Stomach (tissue), 9 donors: ENCODE measurements around the gene NPTN. TPM values are rescaled to one million over a fixed set of nuclear protein-coding genes. Genes with fewer than 3 reads are reported as not detected.

Experiments
- DNase-seq, 2 donors: peaks; one replicate each; pipeline versions ENCODE4 v3.0.0 to v3.0.0-alpha.2; 2013 to 2019
- H3K27ac ChIP-seq, 5 donors: fragments of 200-600 bp in 4 of 5; sonication (generic) in 4 of 5; one replicate each; pipeline ENCODE4 v1.5.1; 2013 to 2019; ENCODE audit warnings: mild to moderate bottlenecking in 1 of 5, moderate library complexity in 1 of 5
- H3K27me3 ChIP-seq, 3 donors: fragments of 200-600 bp; sonication (generic); one replicate each; pipeline ENCODE4 v1.5.1; 2017 to 2019; ENCODE audit warnings: mixed run types in 1 of 3
- H3K36me3 ChIP-seq, 4 donors: fragments of 200-600 bp; sonication (generic); 1 replicate in 3 of 4; 2 replicates in 1 of 4; pipeline ENCODE4 v1.5.1; 2016 to 2019
- H3K4me1 ChIP-seq, 4 donors: fragments of 200-600 bp; sonication (generic); one replicate each; pipeline ENCODE4 v1.5.1; 2016 to 2019
- H3K4me3 ChIP-seq, 4 donors: fragments of 200-600 bp; sonication (generic) in 3 of 4; one replicate each; pipeline ENCODE4 v1.5.1; 2016 to 2019; ENCODE audit warnings: mild to moderate bottlenecking in 1 of 4
- H3K9me3 ChIP-seq, 4 donors: fragments of 200-600 bp; sonication (generic); one replicate each; pipeline ENCODE4 v1.5.1; 2016 to 2019
- EP300 ChIP-seq: sonication (generic); formaldehyde crosslinking; IDR thresholded peaks from one replicate; pipeline ENCODE4 v1.6.1; 2017; ENCODE audit warnings: antibody characterized with exemption
- POLR2A ChIP-seq, 4 donors: fragments of 450-650 bp; IDR thresholded peaks; one replicate each; pipeline ENCODE4 v1.6.1; 2016; ENCODE audit warnings: antibody characterized with exemption in 4 of 4, control low read depth in 2 of 4, mild to moderate bottlenecking in 1 of 4, moderate library complexity in 1 of 4
- POLR2AphosphoS5 ChIP-seq, 3 donors: sonication (generic); formaldehyde crosslinking; IDR thresholded peaks; one replicate each; pipeline ENCODE4 v1.6.1; 2016; ENCODE audit warnings: antibody characterized with exemption in 3 of 3
- WGBS, 5 donors: extraction: QIAGEN DNeasy Blood & Tissue Kit in 3 of 5; methylation state at CpG; one replicate each; pipeline versions ENCODE4 v1.1.5 to v1.1.7; 2013 to 2018; 5-methylcytosine and 5-hydroxymethylcytosine counted together
- intact Hi-C: fragments of 100-400 bp; cut with DNase I; formaldehyde crosslinking; loops from one replicate; pipeline ENCODE4 v1.15.1; 2023; ENCODE audit warnings: low total_unique reads
- polyA plus RNA-seq, 3 donors: library from polyadenylated mRNA; stranded (reverse); fragments of 200-250 nt; gene quantifications; one replicate each; pipeline ENCODE4 v1.2.3, GENCODE V29; 2013
- total RNA-seq, 5 donors: library from RNA; depleted of rRNA; stranded (reverse); fragments of >200 nt; gene quantifications; one replicate each; pipeline versions ENCODE4 v1.1.0 to v1.2.3, GENCODE V29; 2014 to 2016
- TF ChIP-seq, protein P1 (sequence below), 7 experiments: fragments of 450-650 bp in 4 of 7; fragments of 200-600 bp in 3 of 7; sonication (generic) in 3 of 7; IDR thresholded peaks; one replicate each; pipeline ENCODE4 v1.5.1; 2016 to 2019; ENCODE audit warnings: antibody characterized with exemption in 7 of 7, control low read depth in 2 of 7, mild to moderate bottlenecking in 1 of 7
- donor health status: healthy with polysubstance abuse.
- donor health status: Bipolar disorder and iron deficiency.
- donor health status: healthy.

NPTN gene
- total and polyA plus RNA-seq, 8 donors = 41.4 to 228 (median 96.2) TPM

DNA sequence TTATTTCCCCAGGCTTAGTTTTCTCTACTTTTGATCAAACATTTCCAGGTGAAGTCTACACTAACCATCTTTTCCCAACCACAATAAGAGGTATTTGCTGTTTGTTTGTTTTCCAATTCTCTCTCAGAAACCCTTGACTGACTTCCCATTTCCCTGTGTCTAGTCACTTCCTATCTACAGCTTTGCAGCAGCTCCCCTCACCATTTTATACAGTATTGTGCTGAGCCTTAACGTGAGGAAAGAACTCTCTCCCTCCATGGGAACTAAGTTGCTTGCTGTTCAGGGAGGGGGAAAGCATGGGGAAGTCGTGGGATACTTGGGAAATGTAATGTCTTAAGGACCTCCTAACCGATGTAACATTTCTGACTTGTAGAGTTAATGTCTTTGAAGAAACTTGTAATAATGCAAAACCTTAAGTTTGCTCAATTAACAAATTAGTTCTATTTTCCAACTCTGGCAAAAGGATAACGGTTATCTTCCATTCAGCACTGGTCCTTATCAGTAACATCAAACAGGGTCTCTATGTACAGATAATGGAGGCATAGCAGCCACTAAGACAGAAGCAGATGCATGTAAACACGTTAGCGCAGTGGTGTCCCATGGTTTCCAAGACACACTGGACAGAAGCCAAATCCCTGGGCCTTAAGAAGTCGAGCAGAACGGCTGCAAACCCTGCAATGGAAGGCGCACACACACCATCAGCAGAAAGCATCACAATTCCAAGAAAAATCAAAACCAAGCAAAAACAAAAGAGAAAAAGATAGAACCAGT is 39.7 kb downstream of the NPTN start:
- TF ChIP-seq, protein P1, sequence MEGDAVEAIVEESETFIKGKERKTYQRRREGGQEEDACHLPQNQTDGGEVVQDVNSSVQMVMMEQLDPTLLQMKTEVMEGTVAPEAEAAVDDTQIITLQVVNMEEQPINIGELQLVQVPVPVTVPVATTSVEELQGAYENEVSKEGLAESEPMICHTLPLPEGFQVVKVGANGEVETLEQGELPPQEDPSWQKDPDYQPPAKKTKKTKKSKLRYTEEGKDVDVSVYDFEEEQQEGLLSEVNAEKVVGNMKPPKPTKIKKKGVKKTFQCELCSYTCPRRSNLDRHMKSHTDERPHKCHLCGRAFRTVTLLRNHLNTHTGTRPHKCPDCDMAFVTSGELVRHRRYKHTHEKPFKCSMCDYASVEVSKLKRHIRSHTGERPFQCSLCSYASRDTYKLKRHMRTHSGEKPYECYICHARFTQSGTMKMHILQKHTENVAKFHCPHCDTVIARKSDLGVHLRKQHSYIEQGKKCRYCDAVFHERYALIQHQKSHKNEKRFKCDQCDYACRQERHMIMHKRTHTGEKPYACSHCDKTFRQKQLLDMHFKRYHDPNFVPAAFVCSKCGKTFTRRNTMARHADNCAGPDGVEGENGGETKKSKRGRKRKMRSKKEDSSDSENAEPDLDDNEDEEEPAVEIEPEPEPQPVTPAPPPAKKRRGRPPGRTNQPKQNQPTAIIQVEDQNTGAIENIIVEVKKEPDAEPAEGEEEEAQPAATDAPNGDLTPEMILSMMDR (IDR thresholded peaks at IDR 0.05) = no peak
- Histone ChIP-seq H3K36me3 (peaks cover 12 to 40% (median 38%) of the 10 kb centered on the region in 4 donors), H3K4me1 (peaks cover 31 to 63% (median 48%) of the 10 kb centered on the region in 4 donors), H3K27me3 (no peaks in the 10 kb centered on the region), H3K9me3 (no peaks in the 10 kb centered on the region), H3K4me3 (no peak overlapping the region), H3K27ac (no peak overlapping the region)
- peak in 1 of 2 donors; percentile 88 for DNase-seq
- intact Hi-C loops = no loop called here
- WGBS, 5 donors = 41 to 58% (median 51%) methylated on average over 9 of the region's 9 CpGs

DNA sequence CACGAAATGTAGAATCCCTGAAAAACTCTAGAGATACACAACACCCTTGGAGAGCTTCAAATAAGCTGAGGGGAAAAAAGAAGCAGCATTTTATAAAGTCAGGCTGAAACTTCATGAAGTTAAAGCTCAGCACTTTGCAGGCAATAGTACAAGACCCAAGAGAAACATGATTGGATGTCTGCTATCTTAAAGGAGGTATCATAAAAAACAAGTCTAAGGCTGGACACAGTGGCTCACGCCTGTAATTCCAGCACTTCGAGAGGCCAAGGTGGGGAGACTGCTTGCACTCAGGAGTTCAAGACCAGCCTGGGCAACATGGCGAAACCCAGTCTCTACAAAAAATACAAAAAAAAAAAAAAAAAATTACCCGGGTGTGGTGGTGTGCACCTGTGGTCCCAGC is 42.9 kb downstream of the NPTN start:
- Histone ChIP-seq H3K36me3 (peaks cover 31 to 69% (median 68%) of the 10 kb centered on the region in 4 donors), H3K4me3 (no peak overlapping the region), H3K27ac (no peak overlapping the region), H3K9me3 (no peaks in the 10 kb centered on the region), H3K27me3 (no peaks in the 10 kb centered on the region), H3K4me1 (peaks cover 10 to 31% (median 18%) of the 10 kb centered on the region in 4 donors)
- TF ChIP-seq, protein P1 (IDR thresholded peaks at IDR 0.05) = no peak
- TF ChIP-seq POLR2A (IDR thresholded peaks at IDR 0.05) (no peak), POLR2AphosphoS5 (IDR thresholded peaks at IDR 0.05) (no peak), EP300 (no peak)
- no peak for DNase-seq
- intact Hi-C loops = no loop called here
- WGBS, 5 donors = 92 to 98% (median 93%) methylated on average over 5 of the region's 5 CpGs

DNA sequence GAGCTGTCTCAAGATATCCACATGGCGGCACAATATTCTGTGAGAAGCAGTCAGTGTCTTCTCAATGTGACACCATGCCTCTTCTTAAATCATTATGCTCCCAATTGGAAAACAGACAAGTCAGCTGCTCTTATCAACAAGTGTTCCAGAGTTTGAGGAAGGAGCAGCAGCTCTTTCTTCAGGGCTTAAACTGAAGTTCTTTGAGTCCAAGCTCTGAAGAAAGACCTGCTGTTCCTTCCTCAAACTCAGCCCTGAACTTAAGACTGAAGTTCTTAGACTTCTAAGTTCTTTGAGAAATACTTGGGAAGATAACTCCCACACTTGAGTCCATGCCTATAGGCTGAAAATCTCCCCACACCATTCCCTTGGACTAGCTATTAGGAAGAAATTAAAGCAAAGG is 43.4 kb downstream of the NPTN start:
- peaks cover 6 to 26% (median 15%) of the 10 kb centered on the region in 4 donors for H3K4me1 ChIP-seq
- 95 to 100% (median 100%) methylated on average over 1 of the region's 1 CpG for WGBS, 5 donors
- no peak for DNase-seq
- intact Hi-C loops = no loop called here
- H3K27ac ChIP-seq = no peak overlapping the region
- H3K9me3 ChIP-seq = no peaks in the 10 kb centered on the region
- no peak overlapping the region for H3K4me3 ChIP-seq
- no peaks in the 10 kb centered on the region for H3K27me3 ChIP-seq
- peaks cover 31 to 73% (median 73%) of the 10 kb centered on the region in 4 donors for H3K36me3 ChIP-seq
- TF ChIP-seq POLR2AphosphoS5 (IDR thresholded peaks at IDR 0.05) = no peak
- no peak for TF ChIP-seq POLR2A (IDR thresholded peaks at IDR 0.05)
- TF ChIP-seq, protein P1 (IDR thresholded peaks at IDR 0.05) = no peak
- TF ChIP-seq EP300 = no peak

DNA sequence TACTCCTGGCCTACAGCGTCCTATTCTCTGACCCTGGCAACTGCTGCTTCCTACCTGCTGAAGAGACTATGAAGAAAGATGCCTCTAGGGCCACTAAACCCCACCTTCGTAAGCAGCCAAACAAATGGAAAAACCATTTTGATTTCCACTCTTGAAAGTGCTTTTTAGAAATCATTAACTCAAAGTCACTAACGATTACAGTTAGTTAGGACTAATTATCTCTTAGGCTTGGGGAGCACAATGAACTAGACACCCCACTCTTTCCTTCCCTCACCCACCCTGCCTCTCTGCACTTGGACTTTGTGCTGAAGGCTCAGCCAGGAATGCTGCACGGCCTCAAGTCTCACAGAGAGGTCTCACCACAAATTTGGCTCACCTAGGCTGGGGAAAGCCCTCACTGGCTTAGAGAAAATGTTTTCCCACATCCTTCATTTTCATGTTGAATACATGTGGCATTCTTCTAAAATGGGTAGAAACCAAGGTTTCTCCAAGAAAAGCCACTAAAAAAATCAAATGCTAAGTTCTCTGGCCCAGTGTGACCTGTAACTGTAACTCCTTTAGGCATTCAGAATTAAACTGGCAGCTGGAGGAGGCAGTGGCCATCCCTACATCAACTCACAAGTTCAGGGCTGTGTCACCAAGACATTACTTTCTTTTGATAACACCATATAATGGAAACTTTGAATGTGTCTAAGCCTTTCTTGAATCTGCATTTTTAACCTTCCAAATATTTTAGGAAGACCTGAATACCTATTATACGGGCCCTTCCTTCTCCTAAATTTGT is 47.1 kb downstream of the NPTN start:
- DNase-seq = no peak
- intact Hi-C loops = no loop called here
- H3K4me3 ChIP-seq = no peak overlapping the region
- TF ChIP-seq POLR2A (IDR thresholded peaks at IDR 0.05) = no peak
- TF ChIP-seq POLR2AphosphoS5 (IDR thresholded peaks at IDR 0.05) = no peak
- TF ChIP-seq, protein P1 (IDR thresholded peaks at IDR 0.05) = no peak
- no peak for TF ChIP-seq EP300
- peaks cover 0 to under 1% (median 0%) of the 10 kb centered on the region in 4 donors for H3K4me1 ChIP-seq
- no peak overlapping the region for H3K27ac ChIP-seq
- H3K36me3 ChIP-seq = peaks cover 43 to 100% (median 99%) of the 10 kb centered on the region in 4 donors
- H3K27me3 ChIP-seq = no peaks in the 10 kb centered on the region
- 72 to 84% (median 80%) methylated on average over 5 of the region's 5 CpGs for WGBS, 5 donors
- H3K9me3 ChIP-seq = no peaks in the 10 kb centered on the region
